Activated CD4-positive, alpha-beta T cell treated with anti-CD3 and anti-CD28 coated beads, Interleukin-2, amount 10 ng/mL, durations not matched to agents 7 days and 5 days (primary cell): ENCODE results near the gene B3GALT5. TPM values are rescaled to one million over a fixed set of nuclear protein-coding genes. Genes with fewer than 3 reads are reported as not detected.
"Not testable (repeated sequence)": the region's sequence is repeated elsewhere in the genome, so short reads cannot be mapped to it uniquely, and the experiment has no call there.

Experiments
- CTCF ChIA-PET: fragments of 350-600 bp; sonication (Branson Sonifier 250); formaldehyde crosslinking; loops from one replicate; lab custom pipeline; 2021; ENCODE audit warnings: antibody characterized with exemption; lab: Charles Lee
- POLR2A ChIA-PET: fragments of 350-600 bp; sonication (Branson Sonifier 250); formaldehyde crosslinking; loops from one replicate; lab custom pipeline; 2021; ENCODE audit warnings: antibody characterized with exemption; lab: Charles Lee
- DNase-seq: peaks from one replicate; pipeline ENCODE4 v3.0.0-alpha.2; 2020
- H3K27ac Mint-ChIP-seq: one replicate; pipeline ENCODE4 v1.8.0; 2021; ENCODE audit warnings: mild to moderate bottlenecking, moderate library complexity, mixed read lengths
- H3K27me3 Mint-ChIP-seq: one replicate; pipeline ENCODE4 v1.8.0; 2021; ENCODE audit warnings: mixed read lengths
- H3K36me3 Mint-ChIP-seq: one replicate; pipeline ENCODE4 v1.8.0; 2021; ENCODE audit warnings: low read depth, mixed read lengths
- H3K4me1 Mint-ChIP-seq: one replicate; pipeline ENCODE4 v1.8.0; 2021; ENCODE audit warnings: mixed read lengths
- H3K4me3 Mint-ChIP-seq: one replicate; pipeline ENCODE4 v1.8.0; 2021; ENCODE audit warnings: mild to moderate bottlenecking, moderate library complexity, mixed read lengths
- H3K9me3 Mint-ChIP-seq: one replicate; pipeline ENCODE4 v1.8.0; 2021; ENCODE audit warnings: mixed read lengths
- total RNA-seq, 2 experiments: library from RNA; stranded (reverse); gene quantifications; one replicate each; pipeline ENCODE4 v1.2.3, GENCODE V29; 2021

B3GALT5 gene
- total RNA-seq, 2 experiments from 2014 or later = not detected

GRCh38 chr21:39681845-39682244, 69.1 kb downstream of the B3GALT5 start:
- ChIA-PET POLR2A (no interaction called here), CTCF (no interaction called here)
- H3K27me3 Mint-ChIP-seq = no peaks in the 10 kb centered on the region
- H3K36me3 Mint-ChIP-seq = no peaks in the 10 kb centered on the region
- DNase-seq = no peak
- H3K4me3 Mint-ChIP-seq = no peak overlapping the region
- no peaks in the 10 kb centered on the region for H3K9me3 Mint-ChIP-seq
- H3K4me1 Mint-ChIP-seq = no peaks in the 10 kb centered on the region
- no peak overlapping the region for H3K27ac Mint-ChIP-seq

- ChIA-PET POLR2A (no interaction called here), CTCF (no interaction called here)
- Mint-ChIP-seq H3K27ac (no peak overlapping the region), H3K27me3 (no peaks in the 10 kb centered on the region), H3K9me3 (no peaks in the 10 kb centered on the region), H3K36me3 (no peaks in the 10 kb centered on the region), H3K4me1 (no peaks in the 10 kb centered on the region), H3K4me3 (no peak overlapping the region)
- no peak for DNase-seq
Observed at GRCh38 chr21:39685236-39685635, 72.5 kb downstream of the B3GALT5 start.

GRCh38 chr21:39685991-39686390, 73.3 kb downstream of the B3GALT5 start:
- no peaks in the 10 kb centered on the region for H3K36me3 Mint-ChIP-seq
- H3K9me3 Mint-ChIP-seq = no peaks in the 10 kb centered on the region
- no peak overlapping the region for H3K27ac Mint-ChIP-seq
- no peak overlapping the region for H3K4me3 Mint-ChIP-seq
- ChIA-PET CTCF (no interaction called here), POLR2A (no interaction called here)
- no peaks in the 10 kb centered on the region for H3K4me1 Mint-ChIP-seq
- DNase-seq = no peak
- H3K27me3 Mint-ChIP-seq = no peaks in the 10 kb centered on the region

GRCh38 chr21:39686646-39687468, 74.1 kb downstream of the B3GALT5 start:
- POLR2A ChIA-PET = no interaction called here
- no peaks in the 10 kb centered on the region for H3K27me3 Mint-ChIP-seq
- no peaks in the 10 kb centered on the region for H3K36me3 Mint-ChIP-seq
- H3K27ac Mint-ChIP-seq = no peak overlapping the region
- H3K4me1 Mint-ChIP-seq = no peaks in the 10 kb centered on the region
- H3K9me3 Mint-ChIP-seq = no peaks in the 10 kb centered on the region
- no peak for DNase-seq
- H3K4me3 Mint-ChIP-seq = no peak overlapping the region
- CTCF ChIA-PET = no interaction called here

GRCh38 chr21:39688010-39688409, 75.3 kb downstream of the B3GALT5 start:
- ChIA-PET CTCF (no interaction called here), POLR2A (no interaction called here)
- Mint-ChIP-seq H3K4me1 (no peaks in the 10 kb centered on the region), H3K4me3 (no peak overlapping the region), H3K27ac (no peak overlapping the region), H3K36me3 (no peaks in the 10 kb centered on the region), H3K9me3 (no peaks in the 10 kb centered on the region), H3K27me3 (no peaks in the 10 kb centered on the region)
- no peak for DNase-seq

- H3K27me3 Mint-ChIP-seq, H3K36me3 Mint-ChIP-seq, CTCF ChIA-PET, H3K4me1 Mint-ChIP-seq, DNase-seq, H3K9me3 Mint-ChIP-seq, H3K4me3 Mint-ChIP-seq, POLR2A ChIA-PET, H3K27ac Mint-ChIP-seq: not testable (repeated sequence)
Observed at GRCh38 chr21:39689860-39690259, 77.1 kb downstream of the B3GALT5 start.

GRCh38 chr21:39690454-39690853, 77.7 kb downstream of the B3GALT5 start:
- Mint-ChIP-seq H3K4me1 (no peaks in the 10 kb centered on the region), H3K36me3 (no peaks in the 10 kb centered on the region), H3K27me3 (no peaks in the 10 kb centered on the region), H3K4me3 (no peak overlapping the region), H3K9me3 (no peaks in the 10 kb centered on the region), H3K27ac (no peak overlapping the region)
- ChIA-PET CTCF (no interaction called here), POLR2A (no interaction called here)
- DNase-seq = no peak

- Mint-ChIP-seq H3K9me3 (no peaks in the 10 kb centered on the region), H3K36me3 (no peaks in the 10 kb centered on the region), H3K27me3 (no peaks in the 10 kb centered on the region), H3K27ac (no peak overlapping the region), H3K4me1 (no peaks in the 10 kb centered on the region), H3K4me3 (no peak overlapping the region)
- ChIA-PET POLR2A (no interaction called here), CTCF (no interaction called here)
- DNase-seq = no peak
Observed at GRCh38 chr21:39694750-39695149, 82.0 kb downstream of the B3GALT5 start.

- H3K4me3 Mint-ChIP-seq = no peak overlapping the region
- H3K9me3 Mint-ChIP-seq = no peaks in the 10 kb centered on the region
- no peaks in the 10 kb centered on the region for H3K36me3 Mint-ChIP-seq
- POLR2A ChIA-PET = no interaction called here
- H3K27ac Mint-ChIP-seq = no peak overlapping the region
- no peak for DNase-seq
- H3K4me1 Mint-ChIP-seq = no peaks in the 10 kb centered on the region
- H3K27me3 Mint-ChIP-seq = no peaks in the 10 kb centered on the region
- CTCF ChIA-PET = no interaction called here
Observed at GRCh38 chr21:39696196-39696595, 83.5 kb downstream of the B3GALT5 start.

GRCh38 chr21:39696618-39697017, 83.9 kb downstream of the B3GALT5 start:
- no peaks in the 10 kb centered on the region for H3K9me3 Mint-ChIP-seq
- H3K4me3 Mint-ChIP-seq = no peak overlapping the region
- H3K27ac Mint-ChIP-seq = no peak overlapping the region
- no peaks in the 10 kb centered on the region for H3K27me3 Mint-ChIP-seq
- no peak for DNase-seq
- no peaks in the 10 kb centered on the region for H3K36me3 Mint-ChIP-seq
- ChIA-PET CTCF (no interaction called here), POLR2A (no interaction called here)
- H3K4me1 Mint-ChIP-seq = no peaks in the 10 kb centered on the region

GRCh38 chr21:39700318-39700717, 87.6 kb downstream of the B3GALT5 start:
- CTCF ChIA-PET = interaction anchor here (0.6 kb wide), 1 partner anchor 8 kb away, joined by 3 read pairs; no protein-coding TSS in a partner anchor
- H3K9me3 Mint-ChIP-seq = no peaks in the 10 kb centered on the region

GRCh38 chr21:39703578-39703977, 90.8 kb downstream of the B3GALT5 start:
- Mint-ChIP-seq H3K27me3 (peaks cover 2% of the 10 kb centered on the region), H3K27ac (no peak overlapping the region), H3K36me3 (no peaks in the 10 kb centered on the region), H3K4me1 (no peaks in the 10 kb centered on the region), H3K9me3 (no peaks in the 10 kb centered on the region), H3K4me3 (no peak overlapping the region)
- POLR2A ChIA-PET = no interaction called here
- no peak for DNase-seq
- CTCF ChIA-PET = no interaction called here

More at GRCh38 chr21:39700318-39700717, 87.6 kb downstream of the B3GALT5 start:
- Mint-ChIP-seq H3K36me3 (no peaks in the 10 kb centered on the region), H3K4me1 (no peaks in the 10 kb centered on the region), H3K27ac (no peak overlapping the region), H3K4me3 (no peak overlapping the region), H3K27me3 (peaks cover 2% of the 10 kb centered on the region)
- POLR2A ChIA-PET = no interaction called here
- DNase-seq = no peak

GRCh38 chr21:39705849-39706248, 93.1 kb downstream of the B3GALT5 start:
- CTCF ChIA-PET = no interaction called here
- Mint-ChIP-seq H3K27me3 (peaks cover 2% of the 10 kb centered on the region), H3K9me3 (no peaks in the 10 kb centered on the region), H3K4me3 (no peak overlapping the region), H3K36me3 (no peaks in the 10 kb centered on the region), H3K27ac (no peak overlapping the region), H3K4me1 (no peaks in the 10 kb centered on the region)
- POLR2A ChIA-PET = no interaction called here
- DNase-seq = no peak

GRCh38 chr21:39707316-39707715, 94.6 kb downstream of the B3GALT5 start:
- H3K4me3 Mint-ChIP-seq = no peak overlapping the region
- no peaks in the 10 kb centered on the region for H3K4me1 Mint-ChIP-seq
- no peaks in the 10 kb centered on the region for H3K36me3 Mint-ChIP-seq
- H3K9me3 Mint-ChIP-seq = no peaks in the 10 kb centered on the region
- POLR2A ChIA-PET = no interaction called here
- H3K27me3 Mint-ChIP-seq = peaks cover 2% of the 10 kb centered on the region
- CTCF ChIA-PET = no interaction called here
- DNase-seq = no peak
- H3K27ac Mint-ChIP-seq = no peak overlapping the region
